Ishikawa (cell line): ENCODE data around the gene PTPRQ.

Experiments
- CEBPB ChIP-seq: IDR thresholded peaks from 2 replicates; pipeline ENCODE4 v1.6.1; 2012
- EGR1 ChIP-seq: IDR thresholded peaks from 2 replicates; pipeline ENCODE4 v1.6.1; 2012
- EP300 ChIP-seq: IDR thresholded peaks from 2 replicates; pipeline ENCODE4 v1.6.1; 2012; ENCODE audit warnings: borderline replicate concordance
- NFIC ChIP-seq: IDR thresholded peaks from 2 replicates; pipeline ENCODE4 v1.6.1; 2012
- RAD21 ChIP-seq: IDR thresholded peaks from 2 replicates; pipeline ENCODE4 v1.6.1; 2012; ENCODE audit warnings: low read depth
- TAF1 ChIP-seq: IDR thresholded peaks from 2 replicates; pipeline ENCODE4 v1.6.1; 2012; ENCODE audit warnings: low read depth, mild to moderate bottlenecking
- TCF12 ChIP-seq: IDR thresholded peaks from 2 replicates; pipeline ENCODE4 v1.6.1; 2012; ENCODE audit warnings: low read depth
- ZBTB7A ChIP-seq: IDR thresholded peaks from 2 replicates; pipeline ENCODE4 v1.6.1; 2012; ENCODE audit warnings: low read depth
- TF ChIP-seq, protein P1 (sequence below): IDR thresholded peaks from 2 replicates; pipeline ENCODE4 v1.6.1; 2012
- TF ChIP-seq, protein P2 (sequence below): IDR thresholded peaks from 2 replicates; pipeline ENCODE4 v1.6.1; 2012; ENCODE audit warnings: low read depth, mild to moderate bottlenecking
- TF ChIP-seq, protein P3 (sequence below): IDR thresholded peaks from 2 replicates; pipeline ENCODE4 v1.6.1; 2012

- TF ChIP-seq, protein P1, sequence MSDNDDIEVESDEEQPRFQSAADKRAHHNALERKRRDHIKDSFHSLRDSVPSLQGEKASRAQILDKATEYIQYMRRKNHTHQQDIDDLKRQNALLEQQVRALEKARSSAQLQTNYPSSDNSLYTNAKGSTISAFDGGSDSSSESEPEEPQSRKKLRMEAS = no peak
- TF ChIP-seq EP300 (no peak), ZBTB7A (no peak), TAF1 (no peak), CEBPB (no peak), TCF12 (no peak), EGR1 (no peak), RAD21 (no peak), NFIC (no peak)
- TF ChIP-seq, protein P2, sequence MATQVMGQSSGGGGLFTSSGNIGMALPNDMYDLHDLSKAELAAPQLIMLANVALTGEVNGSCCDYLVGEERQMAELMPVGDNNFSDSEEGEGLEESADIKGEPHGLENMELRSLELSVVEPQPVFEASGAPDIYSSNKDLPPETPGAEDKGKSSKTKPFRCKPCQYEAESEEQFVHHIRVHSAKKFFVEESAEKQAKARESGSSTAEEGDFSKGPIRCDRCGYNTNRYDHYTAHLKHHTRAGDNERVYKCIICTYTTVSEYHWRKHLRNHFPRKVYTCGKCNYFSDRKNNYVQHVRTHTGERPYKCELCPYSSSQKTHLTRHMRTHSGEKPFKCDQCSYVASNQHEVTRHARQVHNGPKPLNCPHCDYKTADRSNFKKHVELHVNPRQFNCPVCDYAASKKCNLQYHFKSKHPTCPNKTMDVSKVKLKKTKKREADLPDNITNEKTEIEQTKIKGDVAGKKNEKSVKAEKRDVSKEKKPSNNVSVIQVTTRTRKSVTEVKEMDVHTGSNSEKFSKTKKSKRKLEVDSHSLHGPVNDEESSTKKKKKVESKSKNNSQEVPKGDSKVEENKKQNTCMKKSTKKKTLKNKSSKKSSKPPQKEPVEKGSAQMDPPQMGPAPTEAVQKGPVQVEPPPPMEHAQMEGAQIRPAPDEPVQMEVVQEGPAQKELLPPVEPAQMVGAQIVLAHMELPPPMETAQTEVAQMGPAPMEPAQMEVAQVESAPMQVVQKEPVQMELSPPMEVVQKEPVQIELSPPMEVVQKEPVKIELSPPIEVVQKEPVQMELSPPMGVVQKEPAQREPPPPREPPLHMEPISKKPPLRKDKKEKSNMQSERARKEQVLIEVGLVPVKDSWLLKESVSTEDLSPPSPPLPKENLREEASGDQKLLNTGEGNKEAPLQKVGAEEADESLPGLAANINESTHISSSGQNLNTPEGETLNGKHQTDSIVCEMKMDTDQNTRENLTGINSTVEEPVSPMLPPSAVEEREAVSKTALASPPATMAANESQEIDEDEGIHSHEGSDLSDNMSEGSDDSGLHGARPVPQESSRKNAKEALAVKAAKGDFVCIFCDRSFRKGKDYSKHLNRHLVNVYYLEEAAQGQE = no peak
- TF ChIP-seq, protein P3, sequence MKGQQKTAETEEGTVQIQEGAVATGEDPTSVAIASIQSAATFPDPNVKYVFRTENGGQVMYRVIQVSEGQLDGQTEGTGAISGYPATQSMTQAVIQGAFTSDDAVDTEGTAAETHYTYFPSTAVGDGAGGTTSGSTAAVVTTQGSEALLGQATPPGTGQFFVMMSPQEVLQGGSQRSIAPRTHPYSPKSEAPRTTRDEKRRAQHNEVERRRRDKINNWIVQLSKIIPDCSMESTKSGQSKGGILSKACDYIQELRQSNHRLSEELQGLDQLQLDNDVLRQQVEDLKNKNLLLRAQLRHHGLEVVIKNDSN = no peak
These were observed 30.6 kb upstream of the PTPRQ start for GRCh38 chr12:80413462-80413861.
